ENCODE results near the gene SUSD6.
"Not testable (repeated sequence)": the region's sequence is repeated elsewhere in the genome, so short reads cannot be mapped to it uniquely, and the experiment has no call there.

SUSD6 gene

DNA sequence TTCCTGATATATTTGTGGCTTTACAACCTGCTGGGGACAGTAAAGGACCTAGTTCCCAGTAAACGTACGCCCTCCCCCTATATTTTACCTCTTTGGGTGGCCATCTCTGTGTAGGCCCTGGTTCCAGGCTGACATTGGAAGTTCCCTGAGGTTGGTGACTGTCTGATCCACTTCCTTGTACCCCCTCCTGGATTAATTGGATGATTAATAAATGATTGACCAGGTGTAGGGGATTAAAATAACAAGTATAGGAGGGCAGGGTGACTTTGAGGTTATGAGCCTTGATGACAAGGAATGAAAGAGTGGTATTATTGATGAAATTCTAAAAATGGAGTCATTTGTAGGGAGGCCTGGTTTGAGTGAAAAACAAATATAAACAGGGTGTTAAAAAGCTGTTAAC lies 9.6 kb downstream of the SUSD6 start:
- no peak for DNase-seq (ENCODE audit: low spot score)

DNA sequence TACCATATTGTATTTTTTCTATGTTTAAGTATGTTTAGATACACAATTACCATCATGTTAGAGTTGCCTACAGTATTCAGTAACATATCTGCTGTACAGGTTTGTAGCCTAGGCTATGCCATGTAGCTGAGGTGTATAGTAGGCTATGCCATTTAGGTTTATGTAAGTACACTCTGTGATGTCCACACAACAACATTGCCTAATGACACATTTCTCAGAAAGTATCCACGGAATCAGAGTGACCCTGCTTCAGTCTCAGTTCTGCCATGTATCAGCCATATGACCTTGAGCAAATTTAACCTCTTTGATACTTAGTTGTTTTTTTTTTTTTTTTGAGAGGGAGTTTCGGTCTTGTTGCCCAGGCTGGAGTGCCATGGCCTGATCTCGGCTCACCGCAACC lies 12.7 kb downstream of the SUSD6 start:
- no peak for DNase-seq (ENCODE audit: low spot score)

GRCh38 chr14:69625299-69626131 lies 14.1 kb downstream of the SUSD6 start:
- peak; percentile 52 for DNase-seq (ENCODE audit: low spot score)

DNA sequence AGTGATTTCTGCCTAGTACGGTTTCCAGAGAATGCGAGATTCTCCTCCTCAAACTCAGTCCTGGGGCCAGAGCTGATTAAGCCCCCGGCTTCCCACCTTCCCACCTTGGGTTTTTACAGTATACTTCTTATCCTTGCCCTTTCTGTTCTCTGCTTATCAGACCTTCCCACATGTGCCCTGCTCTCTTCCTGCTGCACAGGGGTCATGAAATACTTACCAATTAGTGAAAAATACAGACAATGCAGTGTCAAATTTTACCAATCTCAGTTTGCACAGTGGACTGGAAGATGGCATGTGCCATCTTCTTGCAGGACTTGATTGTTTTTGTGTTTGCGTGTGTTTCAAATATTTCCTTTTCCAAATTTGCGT lies 14.7 kb downstream of the SUSD6 start:
- DNase-seq (ENCODE audit: low spot score) = no peak

GRCh38 chr14:69629225-69630127 lies 18.1 kb downstream of the SUSD6 start:
- no peak for DNase-seq (ENCODE audit: low spot score)

DNA sequence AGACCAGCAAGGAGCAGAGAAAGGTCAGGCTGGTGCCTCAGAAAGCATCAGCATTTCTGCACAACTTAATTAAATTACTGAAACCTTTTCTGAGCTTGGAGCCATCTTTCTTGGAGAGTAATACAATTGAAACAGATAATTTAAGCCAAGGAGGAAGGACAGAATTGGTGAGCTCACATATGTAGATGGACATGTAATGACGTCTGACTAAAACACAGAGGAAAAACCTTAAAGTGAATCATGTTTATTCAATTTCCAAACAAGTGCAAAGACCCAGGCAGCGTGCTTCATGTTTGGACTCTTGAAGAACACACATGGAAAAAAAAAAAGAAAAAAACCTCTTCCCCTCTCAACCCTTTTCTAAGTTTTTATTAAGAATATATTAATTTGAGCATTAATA lies 19.0 kb downstream of the SUSD6 start:
- DNase-seq (ENCODE audit: low spot score) = no peak

- DNase-seq (ENCODE audit: low spot score) = no peak
These were observed 20.1 kb downstream of the SUSD6 start for GRCh38 chr14:69631509-69631908.

DNA sequence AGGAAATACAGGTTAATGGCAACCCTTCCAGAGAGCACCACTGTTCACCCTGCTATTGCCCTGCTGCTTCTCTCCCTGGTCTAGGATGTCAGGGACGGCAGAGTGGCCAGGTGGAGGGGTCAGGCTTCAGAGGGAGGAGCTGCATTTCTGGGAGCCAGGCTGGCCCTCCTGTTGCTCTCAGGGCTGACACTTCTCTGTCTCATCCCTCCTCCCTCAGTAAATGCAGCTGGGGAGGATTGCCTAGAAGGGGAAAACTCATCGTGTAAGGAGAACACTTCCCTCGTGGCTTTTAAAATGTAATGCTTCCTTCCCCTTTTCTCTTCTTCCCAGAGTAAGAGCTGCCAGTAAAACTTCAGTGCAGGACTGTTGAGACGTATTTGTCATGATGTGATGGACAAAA lies 20.8 kb downstream of the SUSD6 start:
- DNase-seq (ENCODE audit: low spot score) = no peak

DNA sequence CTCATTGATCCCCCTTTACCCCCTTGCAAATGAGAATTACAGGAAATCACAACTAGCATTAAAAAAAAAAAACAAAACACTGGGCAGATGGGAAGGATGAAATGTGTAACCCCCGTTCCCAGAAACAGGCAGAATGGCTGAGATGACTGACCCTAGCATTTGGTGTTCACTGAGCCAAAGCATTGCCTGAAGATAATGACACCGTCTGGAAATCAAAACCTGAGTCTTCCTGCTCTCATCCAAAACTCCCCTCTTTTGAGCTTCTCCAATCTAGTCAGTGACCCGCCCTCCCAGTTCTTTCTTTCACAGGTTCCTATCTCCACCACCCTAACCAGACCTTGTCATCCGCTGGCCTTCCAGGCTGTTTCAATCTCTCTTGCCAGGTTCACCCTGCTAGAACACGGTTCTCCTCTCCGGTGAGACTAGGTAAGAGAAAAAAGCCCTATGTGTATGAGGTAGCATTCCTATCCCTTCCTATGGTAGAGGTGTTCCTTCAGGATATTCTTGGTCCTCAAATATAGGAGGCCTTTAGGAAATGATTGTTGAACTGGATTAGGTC lies 21.3 kb downstream of the SUSD6 start:
- no peak for DNase-seq (ENCODE audit: low spot score)

- DNase-seq (ENCODE audit: low spot score) = no peak
These were observed 21.8 kb downstream of the SUSD6 start for GRCh38 chr14:69633238-69633637.

- no peak for DNase-seq (ENCODE audit: low spot score)
These were observed 24.7 kb downstream of the SUSD6 start for GRCh38 chr14:69635981-69636639.

- no peak for DNase-seq (ENCODE audit: low spot score)
These were observed 25.5 kb downstream of the SUSD6 start for GRCh38 chr14:69636718-69637480.

GRCh38 chr14:69637503-69638031 lies 26.2 kb downstream of the SUSD6 start:
- DNase-seq (ENCODE audit: low spot score) = no peak

GRCh38 chr14:69640931-69641330 lies 29.5 kb downstream of the SUSD6 start:
- DNase-seq (ENCODE audit: low spot score) = no peak

GRCh38 chr14:69642212-69642793 lies 30.9 kb downstream of the SUSD6 start:
- DNase-seq (ENCODE audit: low spot score) = not testable (repeated sequence)

DNA sequence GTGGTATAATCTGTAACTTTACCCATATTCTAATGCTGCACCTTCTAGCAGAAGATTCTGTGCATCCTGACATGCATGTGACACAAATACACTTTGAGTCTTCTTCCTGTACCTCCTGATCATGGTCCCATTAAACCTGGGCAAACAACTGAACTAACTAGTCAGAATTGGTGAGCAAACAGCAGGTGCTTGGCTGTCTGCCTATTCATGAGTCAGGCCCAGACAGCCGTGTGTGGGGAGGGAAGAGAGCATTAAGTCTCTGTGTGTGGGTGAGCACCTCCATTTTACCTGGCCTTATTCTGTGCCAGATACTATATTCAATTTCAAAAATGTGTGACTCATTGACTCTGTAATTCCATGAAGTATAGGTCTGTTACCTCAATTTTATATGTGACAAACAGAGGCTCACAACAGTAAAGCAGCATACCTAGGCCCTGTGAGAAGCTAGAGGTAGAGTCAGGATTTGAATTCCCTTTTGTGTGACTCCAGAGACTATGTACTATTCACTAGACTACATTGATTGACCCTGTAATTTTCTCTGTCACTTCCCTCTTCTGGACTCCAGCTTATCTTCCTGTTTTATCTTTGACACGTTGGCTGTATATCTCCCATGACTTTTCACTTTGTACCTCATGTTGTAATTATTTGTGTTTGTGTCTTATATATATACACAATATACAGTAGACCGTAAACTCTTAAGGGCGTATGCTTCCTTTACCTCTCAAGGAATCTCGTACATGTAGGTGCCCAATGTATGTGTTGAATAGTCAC lies 32.2 kb downstream of the SUSD6 start:
- DNase-seq (ENCODE audit: low spot score) = peak; percentile 73

DNA sequence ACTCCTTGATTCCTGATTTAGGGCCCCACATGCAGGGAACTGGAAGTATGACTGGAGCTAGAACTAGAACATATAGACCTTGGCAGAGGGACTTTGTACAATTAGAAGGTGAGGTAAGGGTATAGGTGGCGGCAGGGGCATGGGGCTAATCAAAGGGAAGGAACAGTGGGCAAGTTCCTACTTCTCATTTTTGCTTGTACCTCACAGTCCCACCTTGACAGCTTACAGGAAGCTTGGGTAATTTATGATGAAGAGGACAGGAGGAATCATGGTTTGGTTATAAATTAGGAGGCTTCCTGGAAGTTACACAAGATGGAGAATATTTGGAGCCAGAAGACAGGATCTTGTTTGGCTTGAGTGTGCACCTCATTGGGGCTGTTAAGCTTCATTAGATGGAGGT lies 33.4 kb downstream of the SUSD6 start:
- DNase-seq (ENCODE audit: low spot score) = no peak

DNA sequence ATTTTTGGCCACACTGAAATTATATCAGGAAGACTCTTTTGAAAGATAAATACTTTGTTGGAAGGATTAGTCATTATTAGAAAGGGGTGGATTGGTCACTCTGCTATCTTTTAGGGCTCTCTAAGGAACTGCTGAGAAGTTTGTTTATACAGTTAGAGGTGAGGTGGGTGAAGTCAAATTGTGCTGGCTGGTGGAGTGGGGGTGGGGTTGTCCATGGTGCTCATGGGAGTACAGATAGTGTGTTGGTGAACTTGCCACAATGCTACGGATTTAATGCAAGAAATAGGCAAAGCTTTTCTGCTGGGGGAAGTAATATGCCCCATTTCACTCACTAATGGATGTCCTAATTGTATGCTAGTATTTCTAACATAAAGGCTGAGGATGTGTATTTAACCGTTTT lies 35.8 kb downstream of the SUSD6 start:
- no peak for DNase-seq (ENCODE audit: low spot score)

DNA sequence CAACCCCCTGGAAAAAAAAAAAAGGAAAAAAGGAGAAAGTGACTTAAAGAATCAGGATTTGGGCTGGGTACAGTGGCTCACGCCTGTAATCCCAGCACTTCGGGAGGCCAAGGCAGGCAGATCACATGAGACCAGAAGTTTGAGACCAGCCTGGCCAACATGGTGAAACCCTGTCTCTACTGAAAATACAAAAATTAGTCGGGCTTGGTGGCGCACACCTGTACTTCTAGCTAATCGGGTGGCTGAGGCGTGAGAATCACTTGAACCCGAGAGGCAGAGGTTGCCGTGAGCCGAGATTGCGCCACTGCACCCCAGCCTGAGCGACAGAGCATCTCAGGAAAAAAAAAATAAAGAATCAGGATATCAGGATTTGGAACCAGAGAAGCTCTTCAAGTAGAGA lies 36.2 kb downstream of the SUSD6 start:
- DNase-seq (ENCODE audit: low spot score) = not testable (repeated sequence)

All from putamen (tissue), 1 donor.